ENCODE data around the gene MDP1. TPM values are rescaled to one million over a fixed set of nuclear protein-coding genes. Genes with fewer than 3 reads are reported as not detected.
"Not testable (repeated sequence)": the region's sequence is repeated elsewhere in the genome, so short reads cannot be mapped to it uniquely, and the experiment has no call there.

The MDP1 gene
- total RNA-seq, 2 experiments from 2014 or later, result 4.5 to 11.7 TPM

GRCh38 chr14:24228902-24229301 is 13.0 kb upstream of the MDP1 start:
- H3K27me3 Mint-ChIP-seq, result no peaks in the 10 kb centered on the region
- ATAC-seq (no peak), DNase-seq (no peak)
- peaks cover 39% of the 10 kb centered on the region for H3K4me1 Mint-ChIP-seq
- intact Hi-C loops (cut with DNase I, micrococcal nuclease), result no loop called here
- no peak overlapping the region for H3K4me3 Mint-ChIP-seq
- H3K27ac Mint-ChIP-seq, result no peak overlapping the region
- H3K36me3 Mint-ChIP-seq (ENCODE audit: low read depth), result peaks cover 26% of the 10 kb centered on the region
- H3K9me3 Mint-ChIP-seq (ENCODE audit: low read depth), result no peaks in the 10 kb centered on the region
- ChIA-PET POLR2A (interaction anchor here (0.7 kb wide), 1 partner anchor 745 kb away, joined by 3 read pairs; no protein-coding TSS in a partner anchor), CTCF (interaction anchor here (0.6 to 2.3 kb wide), 7 partner anchors 13 to 936 kb away, joined by 3 to 11 read pairs (median 6); partner anchors contain the start of genes DHRS1, MDP1, NOP9 and TINF2)

- H3K4me3 Mint-ChIP-seq, result no peak overlapping the region
- no peak overlapping the region for H3K27ac Mint-ChIP-seq
- intact Hi-C loops (cut with DNase I, micrococcal nuclease), result no loop called here
- no peaks in the 10 kb centered on the region for H3K9me3 Mint-ChIP-seq (ENCODE audit: low read depth)
- H3K36me3 Mint-ChIP-seq (ENCODE audit: low read depth), result peaks cover 22% of the 10 kb centered on the region
- ChIA-PET CTCF (interaction anchor here (1.0 to 2.3 kb wide), 2 partner anchors 10 to 71 kb away, joined by 3 to 11 read pairs; partner anchors contain the start of gene MDP1), POLR2A (no interaction called here)
- DNase-seq, result no peak
- H3K27me3 Mint-ChIP-seq, result no peaks in the 10 kb centered on the region
- ATAC-seq, result no peak
- H3K4me1 Mint-ChIP-seq, result peaks cover 32% of the 10 kb centered on the region
Observed at GRCh38 chr14:24226473-24226872, 10.6 kb upstream of the MDP1 start.

DNA sequence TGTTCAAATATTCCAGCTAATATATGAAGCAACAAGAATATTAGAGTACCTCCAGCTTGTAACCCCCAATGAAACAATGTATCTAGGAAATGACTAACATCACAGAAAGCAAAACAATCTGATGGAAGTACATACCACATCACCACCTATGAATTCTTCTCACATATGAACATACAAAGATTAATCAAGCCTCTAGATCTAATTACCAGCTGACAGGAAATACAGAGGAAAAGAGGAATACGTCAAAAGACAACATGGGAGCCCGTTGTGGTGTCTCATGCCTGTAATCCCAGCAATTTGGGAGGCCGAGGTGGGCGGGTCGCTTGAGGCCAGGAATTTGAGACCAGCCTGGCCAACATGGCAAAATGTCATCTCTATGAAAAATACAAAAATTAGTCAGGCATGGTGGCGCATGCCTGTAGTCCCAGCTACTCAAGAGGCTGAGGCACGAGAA is 8.8 kb upstream of the MDP1 start:
- Mint-ChIP-seq H3K4me3 (no peak overlapping the region), H3K27me3 (no peaks in the 10 kb centered on the region), H3K4me1 (peaks cover 21% of the 10 kb centered on the region), H3K27ac (peak overlapping the region; percentile 9), H3K36me3 (ENCODE audit: low read depth) (peaks cover 17% of the 10 kb centered on the region), H3K9me3 (ENCODE audit: low read depth) (no peaks in the 10 kb centered on the region)
- no peak for ATAC-seq
- ChIA-PET CTCF (interaction anchor here (1.3 to 2.2 kb wide), 6 partner anchors 9 to 207 kb away, joined by 3 to 8 read pairs (median 4); partner anchors contain the start of genes GMPR2, LTB4R, MDP1 and TINF2), POLR2A (no interaction called here)
- DNase-seq, result no peak
- intact Hi-C loops (cut with DNase I, micrococcal nuclease), result no loop called here

- CTCF ChIA-PET, result interaction anchor here (0.6 to 2.2 kb wide), 2 partner anchors 20 to 37 kb away, joined by 3 to 5 read pairs; partner anchors contain the start of gene TINF2
- H3K27ac Mint-ChIP-seq; H3K27me3 Mint-ChIP-seq; H3K4me3 Mint-ChIP-seq; intact Hi-C loops (cut with DNase I, micrococcal nuclease); H3K9me3 Mint-ChIP-seq (ENCODE audit: low read depth); DNase-seq; ATAC-seq: not testable (repeated sequence)
- Mint-ChIP-seq H3K36me3 (ENCODE audit: low read depth) (peaks cover 14% of the 10 kb centered on the region), H3K4me1 (peaks cover 16% of the 10 kb centered on the region)
- POLR2A ChIA-PET, result interaction anchor here (0.7 kb wide), 1 partner anchor 45 kb away, joined by 8 read pairs; no protein-coding TSS in a partner anchor
Observed at GRCh38 chr14:24222987-24223386, 7.1 kb upstream of the MDP1 start.

DNA sequence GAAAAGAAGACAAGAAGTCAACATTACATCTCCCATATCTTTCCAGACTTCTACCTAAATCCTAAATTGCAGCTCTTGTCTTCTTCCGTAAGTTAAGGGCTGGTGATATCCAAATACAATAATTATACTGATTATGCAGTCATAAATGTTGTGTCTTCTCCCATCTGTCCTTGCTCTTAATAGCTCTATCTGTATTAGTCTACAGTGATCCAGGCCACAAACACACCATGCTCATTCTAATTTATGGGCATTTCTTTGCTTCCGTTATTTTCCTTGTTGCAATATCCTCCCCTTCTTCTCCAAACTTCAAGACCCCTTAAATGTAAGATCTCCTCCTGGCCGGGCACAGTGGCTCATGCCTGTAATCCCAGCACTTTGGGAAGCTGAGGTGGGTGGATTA is 3.7 kb upstream of the MDP1 start:
- Mint-ChIP-seq H3K4me1 (peaks cover 20% of the 10 kb centered on the region), H3K27me3 (no peaks in the 10 kb centered on the region), H3K36me3 (ENCODE audit: low read depth) (peaks cover 10% of the 10 kb centered on the region), H3K9me3 (ENCODE audit: low read depth) (no peaks in the 10 kb centered on the region), H3K4me3 (no peak overlapping the region), H3K27ac (no peak overlapping the region)
- ATAC-seq (no peak), DNase-seq (no peak)
- intact Hi-C loops (cut with DNase I, micrococcal nuclease), result loop anchor here in 1 of 2 experiments (5.0 kb wide), 1 partner anchor 223 kb away; the partner anchor contains the start of gene SDR39U1
- POLR2A ChIA-PET, result interaction anchor here (0.7 kb wide), 1 partner anchor 62 kb away, joined by 3 read pairs; no protein-coding TSS in a partner anchor
- CTCF ChIA-PET, result interaction anchor here (1.1 to 2.0 kb wide), 3 partner anchors 18 to 212 kb away, joined by 5 to 9 read pairs (median 5); partner anchors contain the start of gene CIDEB

DNA sequence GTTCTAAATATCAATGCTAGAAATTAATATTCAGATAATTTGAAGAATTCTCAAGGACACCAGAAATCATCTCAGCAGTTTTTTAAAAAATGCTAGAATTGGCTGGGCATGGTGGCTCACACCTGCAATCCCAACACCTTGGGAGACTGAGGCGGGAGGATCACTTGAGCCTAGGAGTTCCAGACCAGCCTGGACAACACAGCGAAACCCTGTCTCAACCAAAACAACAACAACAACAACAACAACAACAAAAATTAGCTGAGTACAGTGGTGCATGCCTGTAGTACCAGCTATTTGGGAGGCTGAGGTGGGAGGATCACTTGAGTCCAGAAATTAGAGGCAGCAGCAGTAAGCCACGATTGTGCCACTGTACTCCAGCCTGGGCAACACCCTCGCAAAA is 3.2 kb upstream of the MDP1 start:
- intact Hi-C loops (cut with DNase I, micrococcal nuclease), result loop anchor here in 1 of 2 experiments (5.0 kb wide), 1 partner anchor 223 kb away; the partner anchor contains the start of gene SDR39U1
- no peak overlapping the region for H3K4me3 Mint-ChIP-seq
- H3K4me1 Mint-ChIP-seq, result peaks cover 23% of the 10 kb centered on the region
- DNase-seq, result no peak
- ChIA-PET POLR2A (interaction anchor here (0.7 kb wide), 1 partner anchor 62 kb away, joined by 3 read pairs; no protein-coding TSS in a partner anchor), CTCF (interaction anchor here (1.3 to 2.0 kb wide), 2 partner anchors 89 to 212 kb away, joined by 5 to 9 read pairs; partner anchors contain the start of gene CIDEB)
- H3K27me3 Mint-ChIP-seq, result no peaks in the 10 kb centered on the region
- no peak for ATAC-seq
- H3K27ac Mint-ChIP-seq, result no peak overlapping the region
- no peaks in the 10 kb centered on the region for H3K9me3 Mint-ChIP-seq (ENCODE audit: low read depth)
- H3K36me3 Mint-ChIP-seq (ENCODE audit: low read depth), result peaks cover 12% of the 10 kb centered on the region

DNA sequence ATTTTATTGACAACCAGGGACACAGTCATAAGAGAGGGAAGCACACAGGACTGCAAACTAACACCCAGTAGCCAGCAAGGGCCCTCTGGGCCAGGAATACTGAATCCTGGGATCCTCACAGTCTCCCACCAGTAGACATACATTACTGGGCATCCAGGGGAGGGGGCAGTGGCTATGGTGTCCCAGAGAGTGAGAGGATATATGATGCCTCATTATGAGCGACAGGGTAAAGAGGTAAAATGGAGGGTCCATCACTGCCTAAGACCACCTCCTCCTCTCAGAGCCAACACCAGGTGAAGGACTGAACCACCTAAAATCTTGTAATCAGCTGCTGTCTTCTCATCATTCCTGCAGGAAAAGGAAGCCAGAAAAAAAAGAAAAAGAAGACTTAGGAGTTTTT is 1.0 kb upstream of the MDP1 start:
- Mint-ChIP-seq H3K36me3 (ENCODE audit: low read depth) (peaks cover 24% of the 10 kb centered on the region), H3K27ac (peak overlapping the region; percentile 95), H3K4me1 (peaks cover 36% of the 10 kb centered on the region)
- CTCF ChIA-PET, result interaction anchor here (1.6 to 2.2 kb wide), 7 partner anchors 8 to 81 kb away, joined by 4 to 35 read pairs (median 9); partner anchors contain the start of genes DHRS1, NOP9 and TINF2
- H3K27me3 Mint-ChIP-seq; ATAC-seq; POLR2A ChIA-PET; DNase-seq; H3K9me3 Mint-ChIP-seq (ENCODE audit: low read depth); H3K4me3 Mint-ChIP-seq: not testable (repeated sequence)
- intact Hi-C loops (cut with DNase I, micrococcal nuclease), result loop anchor here (1.0 to 5.0 kb wide), 5 partner anchors 80 to 225 kb away; partner anchors contain the start of genes CBLN3 (in 1 of the 2), KHNYN (in 1 of the 2) and SDR39U1 (in 1 of the 2)

DNA sequence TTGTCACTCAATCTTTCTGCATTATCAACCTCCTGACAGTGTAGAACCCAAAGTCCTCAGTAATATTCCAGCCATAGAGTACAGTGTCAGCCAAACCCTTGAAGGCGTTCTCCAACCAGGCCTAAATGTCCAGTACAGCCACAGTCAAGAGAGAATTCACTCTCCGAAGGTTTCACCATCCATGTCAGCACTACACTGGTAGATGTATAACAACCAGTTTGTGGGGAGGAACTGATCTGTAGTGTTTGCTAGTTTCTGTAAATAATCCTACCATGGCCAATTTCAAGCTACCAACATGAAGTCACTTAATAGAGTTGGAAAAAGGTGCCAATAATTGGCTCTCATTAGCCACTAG is 456 bp upstream of the MDP1 start:
- ATAC-seq (no peak), DNase-seq (no peak)
- Mint-ChIP-seq H3K9me3 (ENCODE audit: low read depth) (no peaks in the 10 kb centered on the region), H3K27me3 (no peaks in the 10 kb centered on the region), H3K36me3 (ENCODE audit: low read depth) (peaks cover 29% of the 10 kb centered on the region), H3K27ac (peak overlapping the region; percentile 95), H3K4me3 (peak overlapping the region; percentile 92), H3K4me1 (peaks cover 41% of the 10 kb centered on the region)
- CTCF ChIA-PET, result interaction anchor here (0.6 to 3.8 kb wide), 21 partner anchors 9 to 220 kb away, joined by 3 to 44 read pairs (median 6); partner anchors contain the start of genes CBLN3, CIDEB, DHRS1 and KHNYN
- intact Hi-C loops (cut with DNase I, micrococcal nuclease), result loop anchor here (1.0 to 5.0 kb wide), 5 partner anchors 81 to 226 kb away; partner anchors contain the start of genes CBLN3 (in 1 of the 2), KHNYN (in 1 of the 2) and SDR39U1 (in 1 of the 2)
- POLR2A ChIA-PET, result interaction anchor here (0.5 to 1.2 kb wide), 3 partner anchors 26 to 107 kb away, joined by 3 to 6 read pairs (median 3); partner anchors contain the start of genes IRF9 and TINF2

DNA sequence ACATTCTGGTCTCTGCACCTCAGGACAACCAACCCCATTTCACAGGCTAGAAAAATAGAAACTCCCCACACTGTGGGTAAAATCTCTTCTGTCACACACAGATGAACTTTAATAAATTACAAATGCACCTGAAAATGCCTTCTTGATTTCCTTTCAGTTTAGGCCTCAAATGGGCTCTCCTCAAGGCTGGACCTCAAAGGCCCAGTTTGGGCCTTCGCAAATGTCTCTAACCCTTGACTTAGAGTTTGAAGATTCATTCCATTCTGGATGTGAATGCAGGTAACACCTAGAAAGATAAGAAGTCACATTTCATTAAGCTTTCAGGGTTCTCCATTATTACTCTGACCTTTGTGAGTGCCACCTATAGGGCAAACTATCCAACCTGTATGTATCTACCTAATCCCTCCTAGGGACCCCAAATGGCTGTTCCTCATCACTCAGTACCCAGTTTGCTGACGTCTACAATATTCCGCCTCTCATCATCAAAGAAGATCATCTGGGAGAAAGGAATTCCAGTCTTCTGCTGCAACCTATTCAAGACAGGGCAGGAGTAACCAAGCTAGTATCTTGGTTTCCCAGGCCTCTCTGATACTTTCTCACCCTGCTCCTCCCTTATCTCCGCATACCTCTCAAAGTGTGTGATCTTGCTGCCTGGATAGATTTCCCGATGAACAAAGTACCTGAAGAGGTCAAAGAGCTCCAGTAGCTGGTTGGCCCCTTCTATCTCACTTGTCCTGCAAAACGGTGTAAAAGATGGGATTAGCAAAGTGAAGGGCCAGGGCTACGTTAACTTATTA is 1.8 kb downstream of the MDP1 start:
- ChIA-PET CTCF (interaction anchor here (0.5 to 3.8 kb wide), 17 partner anchors 14 to 202 kb away, joined by 3 to 44 read pairs (median 6); partner anchors contain the start of genes CIDEB, DHRS1, IPO4 and LTB4R), POLR2A (interaction anchor here (0.5 to 2.3 kb wide), 14 partner anchors 12 to 1343 kb away, joined by 3 to 18 read pairs (median 4); partner anchors contain the start of genes DCAF11, GMPR2, IPO4 and IRF9)
- intact Hi-C loops (cut with DNase I, micrococcal nuclease), result loop anchor here (1.0 to 2.0 kb wide), 14 partner anchors 18 to 228 kb away; partner anchors contain the start of genes DHRS1 (in 2 of the 2), GMPR2 (in 2 of the 2), NEDD8 (in 2 of the 2) and NOP9 (in 2 of the 2)

GRCh38 chr14:24212924-24213865 is 2.7 kb downstream of the MDP1 start, which contains the start of gene CHMP4A:
Gene CHMP4A, minus strand, starts transcription at chr14:24213488. Its CDS starts 49 bp downstream, at chr14:24213439.
- peak; percentile 82 for ATAC-seq
- ChIA-PET CTCF (interaction anchor here (0.6 to 3.8 kb wide), 14 partner anchors 15 to 223 kb away, joined by 3 to 44 read pairs (median 7); partner anchors contain the start of genes CIDEB, DHRS1, IPO4 and LTB4R), POLR2A (interaction anchor here (0.5 to 2.3 kb wide), 17 partner anchors 13 to 1342 kb away, joined by 3 to 18 read pairs (median 4); partner anchors contain the start of genes DCAF11, EMC9, GMPR2 and IPO4)
- Mint-ChIP-seq H3K4me1 (peaks cover 50% of the 10 kb centered on the region), H3K9me3 (ENCODE audit: low read depth) (no peaks in the 10 kb centered on the region), H3K27me3 (no peaks in the 10 kb centered on the region), H3K36me3 (ENCODE audit: low read depth) (peaks cover 50% of the 10 kb centered on the region), H3K4me3 (peak within 1 kb of the TSS; percentile 94), H3K27ac (peak within 1 kb of the TSS; percentile 95)
- intact Hi-C loops (cut with DNase I, micrococcal nuclease), result loop anchor here (1.0 to 2.0 kb wide), 14 partner anchors 18 to 229 kb away; partner anchors contain the start of genes DHRS1 (in 2 of the 2), GMPR2 (in 2 of the 2), NEDD8 (in 2 of the 2) and NOP9 (in 2 of the 2)
- DNase-seq, result peak; percentile 99

More for the DNA sequence above, 1.8 kb downstream of the MDP1 start:
- Mint-ChIP-seq H3K4me1 (peaks cover 50% of the 10 kb centered on the region), H3K27ac (peak overlapping the region; percentile 95), H3K4me3 (peak overlapping the region; percentile 94), H3K27me3 (no peaks in the 10 kb centered on the region), H3K9me3 (ENCODE audit: low read depth) (no peaks in the 10 kb centered on the region), H3K36me3 (ENCODE audit: low read depth) (peaks cover 47% of the 10 kb centered on the region)
- DNase-seq, result no peak
- ATAC-seq, result no peak

All from activated CD4-positive, alpha-beta T cell treated with anti-CD3 and anti-CD28 coated beads for 36 hours (primary cell).